ENCODE data around the gene TIE1. TPM values are rescaled to one million over a fixed set of nuclear protein-coding genes. Genes with fewer than 3 reads are reported as not detected.

The TIE1 gene
- total RNA-seq, 4 donors from 2014 or later: 8.8 to 23.3 (median 10.9) TPM

GRCh38 chr1:43313771-43314170, 13.0 kb downstream of the TIE1 start:
- no peak for DNase-seq (ENCODE audit: low spot score in 2 of 2)
- TF ChIP-seq POLR2A (IDR thresholded peaks at IDR 0.05) (no peak), CTCF (IDR thresholded peaks at IDR 0.05) (no peak)
- intact Hi-C loops (cut with DNase I; ENCODE audit: low total_unique reads): no loop called here
- H3K4me3 ChIP-seq (ENCODE audit: low read depth, poor library complexity, severe bottlenecking): no peak overlapping the region
- 79 to 88% methylated on average over 10 of the region's 10 CpGs for WGBS, 2 donors

- no peak overlapping the region for H3K4me3 ChIP-seq (ENCODE audit: low read depth, poor library complexity, severe bottlenecking)
- intact Hi-C loops (cut with DNase I; ENCODE audit: low total_unique reads): no loop called here
- TF ChIP-seq POLR2A (IDR thresholded peaks at IDR 0.05): no peak
- no peak for TF ChIP-seq CTCF (IDR thresholded peaks at IDR 0.05)
- WGBS, 2 donors: 91 to 97% methylated on average over 5 of the region's 5 CpGs
- DNase-seq (ENCODE audit: low spot score in 2 of 2): no peak
These were observed 13.5 kb downstream of the TIE1 start for GRCh38 chr1:43314233-43314632.

- WGBS, 2 donors: 84 to 89% methylated on average over 3 of the region's 3 CpGs
- TF ChIP-seq CTCF (IDR thresholded peaks at IDR 0.05): no peak
- no peak for TF ChIP-seq POLR2A (IDR thresholded peaks at IDR 0.05)
- DNase-seq (ENCODE audit: low spot score in 2 of 2): no peak
- intact Hi-C loops (cut with DNase I; ENCODE audit: low total_unique reads): no loop called here
- no peak overlapping the region for H3K4me3 ChIP-seq (ENCODE audit: low read depth, poor library complexity, severe bottlenecking)
These were observed 14.7 kb downstream of the TIE1 start for GRCh38 chr1:43315481-43315880.

- H3K4me3 ChIP-seq (ENCODE audit: low read depth, poor library complexity, severe bottlenecking): no peak overlapping the region
- DNase-seq (ENCODE audit: low spot score in 2 of 2): no peak
- TF ChIP-seq CTCF (IDR thresholded peaks at IDR 0.05) (no peak), POLR2A (IDR thresholded peaks at IDR 0.05) (no peak)
- WGBS, 2 donors: 90 to 91% methylated on average over 10 of the region's 10 CpGs
- intact Hi-C loops (cut with DNase I; ENCODE audit: low total_unique reads): no loop called here
These were observed 15.4 kb downstream of the TIE1 start for GRCh38 chr1:43315963-43316737.

- H3K4me3 ChIP-seq (ENCODE audit: low read depth, poor library complexity, severe bottlenecking): no peak overlapping the region
- intact Hi-C loops (cut with DNase I; ENCODE audit: low total_unique reads): no loop called here
- WGBS, 2 donors: 86 to 92% methylated on average over 16 of the region's 16 CpGs
- TF ChIP-seq CTCF (IDR thresholded peaks at IDR 0.05) (no peak), POLR2A (IDR thresholded peaks at IDR 0.05) (no peak)
- DNase-seq (ENCODE audit: low spot score in 2 of 2): no peak
These were observed 16.1 kb downstream of the TIE1 start for GRCh38 chr1:43316738-43317520.
